Progenitor cell of endocrine pancreas (in vitro differentiated cells): ENCODE measurements around the gene FXYD6. TPM values are rescaled to one million over a fixed set of nuclear protein-coding genes. Genes with fewer than 3 reads are reported as not detected.

Experiments
- DNase-seq: peaks from one replicate; pipeline ENCODE4 v3.0.0; 2021; ENCODE audit warnings: low spot score; ENCODE audit not compliant: unreplicated experiment
- H3K27ac Mint-ChIP-seq: 2 replicates; pipeline ENCODE4 v1.8.0; 2021; ENCODE audit warnings: mild to moderate bottlenecking, moderate library complexity, mixed read lengths
- H3K27me3 Mint-ChIP-seq: 2 replicates; pipeline ENCODE4 v1.8.0; 2021; ENCODE audit warnings: mixed read lengths
- H3K36me3 Mint-ChIP-seq: 2 replicates; pipeline ENCODE4 v1.8.0; 2022; ENCODE audit warnings: mixed read lengths; ENCODE audit not compliant: insufficient read depth
- H3K4me1 Mint-ChIP-seq: 2 replicates; pipeline ENCODE4 v1.8.0; 2021; ENCODE audit warnings: low read depth, mixed read lengths
- H3K4me3 Mint-ChIP-seq: 2 replicates; pipeline ENCODE4 v1.8.0; 2021; ENCODE audit warnings: low read depth, mild to moderate bottlenecking, moderate library complexity, mixed read lengths
- H3K9me3 Mint-ChIP-seq: 2 replicates; pipeline ENCODE4 v1.8.0; 2021; ENCODE audit warnings: low read depth, mixed read lengths
- CTCF ChIP-seq: fragments of 200-600 bp; sonication (generic); IDR thresholded peaks from one replicate; pipeline ENCODE4 v1.5.0; 2021; ENCODE audit warnings: antibody characterized with exemption, mild to moderate bottlenecking; ENCODE audit not compliant: unreplicated experiment
- total RNA-seq: library from RNA; stranded (reverse); gene quantifications from 2 replicates; pipeline ENCODE4 v1.2.1, GENCODE V29; 2021

Gene FXYD6
- total RNA-seq, 1 donor from 2014 or later, result 28.5 TPM

GRCh38 chr11:117907276-117908108 is 31.0 kb upstream of the FXYD6 start:
- H3K36me3 Mint-ChIP-seq, result no peaks in the 10 kb centered on the region
- no peak for TF ChIP-seq CTCF
- no peak overlapping the region for H3K4me3 Mint-ChIP-seq
- peak overlapping the region; percentile 64 for H3K27ac Mint-ChIP-seq
- peak; percentile 46 for DNase-seq
- peaks cover 7% of the 10 kb centered on the region for H3K27me3 Mint-ChIP-seq
- no peaks in the 10 kb centered on the region for H3K9me3 Mint-ChIP-seq
- peaks cover 6% of the 10 kb centered on the region for H3K4me1 Mint-ChIP-seq

- DNase-seq, result no peak
- Mint-ChIP-seq H3K9me3 (no peaks in the 10 kb centered on the region), H3K27ac (no peak overlapping the region), H3K4me1 (peaks cover 6% of the 10 kb centered on the region), H3K36me3 (no peaks in the 10 kb centered on the region), H3K27me3 (peaks cover 6% of the 10 kb centered on the region), H3K4me3 (no peak overlapping the region)
- TF ChIP-seq CTCF, result no peak
These were observed 30.3 kb upstream of the FXYD6 start for GRCh38 chr11:117906710-117907109.

GRCh38 chr11:117906126-117906525 is 29.7 kb upstream of the FXYD6 start:
- DNase-seq, result no peak
- no peak overlapping the region for H3K27ac Mint-ChIP-seq
- H3K4me3 Mint-ChIP-seq, result no peak overlapping the region
- no peaks in the 10 kb centered on the region for H3K36me3 Mint-ChIP-seq
- peaks cover 6% of the 10 kb centered on the region for H3K4me1 Mint-ChIP-seq
- H3K27me3 Mint-ChIP-seq, result peaks cover 6% of the 10 kb centered on the region
- no peaks in the 10 kb centered on the region for H3K9me3 Mint-ChIP-seq
- TF ChIP-seq CTCF, result no peak

- DNase-seq, result no peak
- TF ChIP-seq CTCF, result no peak
- Mint-ChIP-seq H3K27me3 (peaks cover 6% of the 10 kb centered on the region), H3K4me1 (peaks cover 6% of the 10 kb centered on the region), H3K9me3 (no peaks in the 10 kb centered on the region), H3K27ac (no peak overlapping the region), H3K4me3 (no peak overlapping the region), H3K36me3 (no peaks in the 10 kb centered on the region)
These were observed 29.1 kb upstream of the FXYD6 start for GRCh38 chr11:117905524-117905923.

GRCh38 chr11:117903505-117904382 is 27.3 kb upstream of the FXYD6 start:
- no peak for DNase-seq
- Mint-ChIP-seq H3K27ac (no peak overlapping the region), H3K36me3 (no peaks in the 10 kb centered on the region), H3K4me3 (no peak overlapping the region), H3K9me3 (no peaks in the 10 kb centered on the region), H3K27me3 (peaks cover 18% of the 10 kb centered on the region), H3K4me1 (peaks cover 6% of the 10 kb centered on the region)
- no peak for TF ChIP-seq CTCF
